ENCODE results near the gene DISC1.
A peak's percentile ranks its signal among the peaks of the same experiment; 100 is the strongest.

The DISC1 gene

DNA sequence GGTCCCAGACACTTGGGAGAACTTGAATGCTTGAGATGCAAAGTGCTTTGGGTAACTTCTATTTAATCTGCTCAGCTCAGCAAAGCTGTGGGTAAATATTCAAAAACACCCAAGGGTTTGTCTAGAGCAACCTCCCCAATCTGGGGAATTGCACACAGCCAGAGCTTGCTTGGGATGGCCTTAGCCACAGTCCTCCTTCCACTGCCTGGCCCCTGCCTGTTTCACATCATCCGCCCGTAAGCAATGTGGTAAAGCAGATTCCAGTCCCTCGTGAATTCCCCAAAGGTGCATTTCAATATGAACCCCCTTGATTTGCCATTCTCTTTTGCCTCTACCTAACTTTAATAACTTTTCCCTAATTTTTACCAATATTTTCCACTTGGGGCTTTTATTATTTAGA, 418.1 kb downstream of the DISC1 start:
- no peak for DNase-seq (ENCODE audit: insufficient read length, low spot score)
- no peak for TF ChIP-seq CTCF (IDR thresholded peaks at IDR 0.05; ENCODE audit: insufficient read depth, missing control alignments)
- FAIRE-seq: no peak

GRCh38 chr1:232045139-232045994, 418.8 kb downstream of the DISC1 start:
- FAIRE-seq (peak; percentile 11), DNase-seq (ENCODE audit: insufficient read length, low spot score) (no peak)

DNA sequence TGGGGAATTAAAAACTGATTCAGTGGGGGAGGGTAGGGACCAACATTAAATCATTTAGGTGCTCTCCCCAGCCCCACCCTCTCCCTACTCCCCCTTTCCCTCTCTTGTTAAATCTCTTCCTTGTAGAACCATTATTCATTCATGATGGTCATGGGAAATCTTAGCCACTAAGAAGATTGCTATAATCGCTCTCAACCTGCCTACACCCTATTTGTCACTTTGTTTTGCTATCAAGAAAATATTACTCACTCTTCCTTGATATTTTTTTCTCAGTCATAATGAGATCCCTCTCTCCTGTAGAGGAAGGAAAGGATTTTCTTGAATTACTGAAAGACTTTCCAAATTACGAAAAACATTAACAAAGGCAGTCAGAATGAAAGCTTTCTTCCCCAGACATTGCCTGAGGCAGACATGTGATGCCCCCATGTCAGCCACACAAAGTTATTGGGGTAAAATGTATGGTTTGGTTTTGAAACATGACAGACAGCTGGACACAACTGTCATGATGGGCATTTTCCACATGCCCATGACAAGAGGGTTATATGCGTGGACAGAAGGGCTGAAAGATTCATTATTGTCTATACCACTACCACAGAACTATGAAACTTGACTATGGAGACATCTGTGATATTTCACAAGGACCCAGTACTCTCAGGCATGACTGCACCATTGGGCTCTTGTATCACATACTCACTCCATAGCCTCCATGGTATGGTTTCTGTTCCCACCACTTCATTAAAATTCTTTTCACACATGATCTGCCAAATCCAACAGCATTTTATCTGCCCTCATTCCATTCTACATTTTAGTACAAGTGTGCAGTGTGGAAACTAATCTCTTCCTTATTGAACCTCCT, 420.1 kb downstream of the DISC1 start:
- DNase-seq (ENCODE audit: insufficient read length, low spot score) (peak; percentile 26), FAIRE-seq (peak; percentile 98)
- TF ChIP-seq CTCF (IDR thresholded peaks at IDR 0.05; ENCODE audit: insufficient read depth, missing control alignments): no peak

More at GRCh38 chr1:232045139-232045994, 418.8 kb downstream of the DISC1 start:
- no peak for TF ChIP-seq CTCF (IDR thresholded peaks at IDR 0.05; ENCODE audit: insufficient read depth, missing control alignments)

DNA sequence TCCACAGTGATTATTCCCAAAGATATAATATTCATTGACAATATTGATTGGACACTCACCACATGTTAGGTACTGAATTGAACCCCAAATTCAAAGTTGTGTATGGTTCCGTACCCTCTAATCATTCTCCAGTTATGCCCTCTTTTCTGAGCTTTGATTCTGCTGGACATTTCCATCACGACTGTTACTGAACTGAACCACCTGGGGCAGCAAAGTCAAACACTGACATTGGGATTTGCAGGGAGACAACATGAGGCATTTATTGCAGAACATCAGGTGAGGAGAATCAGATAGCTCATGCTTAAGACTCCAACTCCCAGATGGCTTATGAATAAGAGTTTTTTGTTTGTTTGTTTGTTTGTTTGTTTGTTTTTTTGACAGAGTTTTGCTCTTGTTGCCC, 420.9 kb downstream of the DISC1 start:
- peak; percentile 51 for FAIRE-seq
- DNase-seq (ENCODE audit: insufficient read length, low spot score): no peak
- TF ChIP-seq CTCF (IDR thresholded peaks at IDR 0.05; ENCODE audit: insufficient read depth, missing control alignments): no peak

DNA sequence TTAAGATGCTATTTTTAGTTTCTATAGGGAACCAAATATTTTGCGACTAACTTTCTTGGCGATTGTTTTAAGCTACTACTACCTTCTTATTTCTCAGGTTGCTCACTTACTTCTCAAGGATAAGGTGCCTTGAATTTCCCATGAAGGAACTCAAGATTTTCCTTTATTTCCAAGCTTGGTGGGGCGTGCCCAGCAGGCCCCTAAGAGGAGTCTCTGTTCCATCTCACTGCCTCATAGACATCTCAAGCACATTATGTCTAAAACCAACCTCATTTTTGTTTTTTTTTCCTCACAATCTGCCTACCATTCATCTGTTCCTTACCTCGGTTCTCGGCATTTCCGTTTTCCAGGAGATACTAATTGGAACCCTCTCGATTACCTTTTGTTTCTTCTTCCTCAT, 421.9 kb downstream of the DISC1 start:
- FAIRE-seq (no peak), DNase-seq (ENCODE audit: insufficient read length, low spot score) (no peak)
- no peak for TF ChIP-seq CTCF (IDR thresholded peaks at IDR 0.05; ENCODE audit: insufficient read depth, missing control alignments)

DNA sequence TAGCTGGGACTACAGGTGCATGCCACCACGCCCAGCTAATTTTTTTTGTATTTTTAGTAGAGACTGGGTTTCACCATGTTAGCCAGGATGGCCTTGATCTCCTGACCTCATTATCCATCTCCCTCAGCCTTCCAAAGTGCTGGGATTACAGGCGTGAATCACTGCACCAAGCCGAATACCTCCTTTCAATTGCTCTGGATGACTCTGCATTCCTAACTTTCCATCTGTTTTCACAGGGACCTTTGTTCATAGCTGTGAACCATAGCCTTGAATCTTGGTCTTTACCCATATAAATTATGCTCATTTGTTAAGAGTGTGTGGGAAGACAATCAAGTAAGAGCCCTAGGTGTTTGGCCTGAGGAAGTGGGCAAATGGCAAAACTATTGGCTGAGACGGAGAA, 422.7 kb downstream of the DISC1 start:
- no peak for TF ChIP-seq CTCF (IDR thresholded peaks at IDR 0.05; ENCODE audit: insufficient read depth, missing control alignments)
- FAIRE-seq (no peak), DNase-seq (ENCODE audit: insufficient read length, low spot score) (no peak)

Data from D721Med (cell line).